Measurements from ENCODE around the gene GJC3. TPM values are rescaled to one million over a fixed set of nuclear protein-coding genes. Genes with fewer than 3 reads are reported as not detected.

GJC3 gene
- total and polyA plus RNA-seq, 2 of the 13 experiments (the other 11 are each of a cell fraction or from before 2014, with no cell fraction given) = 0.75 to 1.4 TPM

DNA sequence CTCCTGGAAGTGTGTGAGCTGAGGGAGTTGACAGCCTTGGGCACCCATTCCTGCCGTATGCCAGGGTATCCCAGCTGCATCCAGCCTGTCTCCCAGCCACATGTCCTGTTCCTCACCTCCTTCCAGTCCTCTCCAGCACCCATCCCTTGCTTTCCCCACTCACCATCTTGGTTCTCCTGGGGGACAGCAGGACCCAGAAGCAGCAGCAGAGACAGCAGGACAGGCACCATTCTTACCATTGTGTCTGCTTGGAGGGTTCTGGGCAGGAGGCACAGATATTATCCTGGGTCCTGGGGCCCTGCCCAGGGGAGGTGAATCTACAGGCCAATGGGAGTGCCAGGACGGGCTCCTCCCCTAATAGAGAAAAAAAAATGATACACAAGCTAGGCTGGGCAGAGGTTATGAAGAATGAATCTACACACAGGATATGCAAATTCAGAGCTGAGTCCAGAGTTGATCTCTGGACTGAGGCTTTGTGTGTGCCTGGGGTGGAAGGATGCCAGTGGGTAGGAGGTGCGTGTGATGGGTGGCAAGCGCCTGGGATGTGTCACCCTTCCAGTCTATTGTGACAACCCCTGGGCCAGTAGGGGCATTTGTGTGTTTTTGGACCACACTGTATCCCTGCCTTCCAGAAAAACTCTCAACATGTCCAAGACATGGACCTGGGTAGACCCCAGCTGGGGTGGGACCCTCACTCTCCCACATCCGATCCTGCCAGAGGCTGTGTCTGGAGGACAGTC is 46.5 kb upstream of the GJC3 start, which contains the start of gene AZGP1 (continued):
- TF ChIP-seq SNAPC4 (CRISPR knock-in tag; IDR thresholded peaks at IDR 0.05) = no peak
- TF ChIP-seq JUND (CRISPR knock-in tag; IDR thresholded peaks at IDR 0.05) = no peak
- no peak for TF ChIP-seq REXO4 (CRISPR knock-in tag; IDR thresholded peaks at IDR 0.05; ENCODE audit: borderline replicate concordance)
- TF ChIP-seq ZNF784 (CRISPR knock-in tag; IDR thresholded peaks at IDR 0.05; ENCODE audit: borderline replicate concordance) = no peak
- TF ChIP-seq, protein P1, sequence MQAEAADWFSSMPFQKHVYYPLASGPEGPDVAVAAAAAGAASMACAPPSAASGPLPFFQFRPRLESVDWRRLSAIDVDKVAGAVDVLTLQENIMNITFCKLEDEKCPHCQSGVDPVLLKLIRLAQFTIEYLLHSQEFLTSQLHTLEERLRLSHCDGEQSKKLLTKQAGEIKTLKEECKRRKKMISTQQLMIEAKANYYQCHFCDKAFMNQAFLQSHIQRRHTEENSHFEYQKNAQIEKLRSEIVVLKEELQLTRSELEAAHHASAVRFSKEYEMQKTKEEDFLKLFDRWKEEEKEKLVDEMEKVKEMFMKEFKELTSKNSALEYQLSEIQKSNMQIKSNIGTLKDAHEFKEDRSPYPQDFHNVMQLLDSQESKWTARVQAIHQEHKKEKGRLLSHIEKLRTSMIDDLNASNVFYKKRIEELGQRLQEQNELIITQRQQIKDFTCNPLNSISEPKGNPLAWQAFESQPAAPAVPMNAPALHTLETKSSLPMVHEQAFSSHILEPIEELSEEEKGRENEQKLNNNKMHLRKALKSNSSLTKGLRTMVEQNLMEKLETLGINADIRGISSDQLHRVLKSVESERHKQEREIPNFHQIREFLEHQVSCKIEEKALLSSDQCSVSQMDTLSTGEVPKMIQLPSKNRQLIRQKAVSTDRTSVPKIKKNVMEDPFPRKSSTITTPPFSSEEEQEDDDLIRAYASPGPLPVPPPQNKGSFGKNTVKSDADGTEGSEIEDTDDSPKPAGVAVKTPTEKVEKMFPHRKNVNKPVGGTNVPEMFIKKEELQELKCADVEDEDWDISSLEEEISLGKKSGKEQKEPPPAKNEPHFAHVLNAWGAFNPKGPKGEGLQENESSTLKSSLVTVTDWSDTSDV (CRISPR knock-in tag; IDR thresholded peaks at IDR 0.05) = no peak
- no peak for TF ChIP-seq ZNF709 (CRISPR knock-in tag; IDR thresholded peaks at IDR 0.05)
- no peak for TF ChIP-seq ZNF276 (CRISPR knock-in tag; IDR thresholded peaks at IDR 0.05; ENCODE audit: low read depth)
- TF ChIP-seq ZKSCAN8 (CRISPR knock-in tag; IDR thresholded peaks at IDR 0.05; ENCODE audit: borderline replicate concordance) = peak; percentile 56; the same call in 1 of the 2 replicates
- no peak for TF ChIP-seq FOXM1 (CRISPR knock-in tag; IDR thresholded peaks at IDR 0.05)
- TF ChIP-seq USF2 (IDR thresholded peaks at IDR 0.05; ENCODE audit: low read depth, low read length) = no peak
- no peak for TF ChIP-seq USF2 (CRISPR knock-in tag; IDR thresholded peaks at IDR 0.05; ENCODE audit: borderline replicate concordance)
- TF ChIP-seq KDM3A (CRISPR knock-in tag; IDR thresholded peaks at IDR 0.05; ENCODE audit: low read depth) = no peak; the same call in 1 of the 2 replicates
- TF ChIP-seq FOXC1 (CRISPR knock-in tag; IDR thresholded peaks at IDR 0.05; ENCODE audit: borderline replicate concordance) = no peak; the same call in 1 of the 2 replicates

Measured in HepG2 (cell line).